NCI-H748 (cell line): ENCODE measurements around the gene OR2T29.
"Not testable (repeated sequence)": the region's sequence is repeated elsewhere in the genome, so short reads cannot be mapped to it uniquely, and the experiment has no call there.

Source experiments
- DNase-seq: peaks from one replicate; lab custom pipeline; 2025; ENCODE audit not compliant: unreplicated experiment; lab: John Stamatoyannopoulos, UW

The OR2T29 gene

GRCh38 chr1:248521856-248522255 is 40.7 kb downstream of the OR2T29 start:
- DNase-seq: no peak

GRCh38 chr1:248510217-248510616 is 52.4 kb downstream of the OR2T29 start:
- DNase-seq: not testable (repeated sequence)

- not testable (repeated sequence) for DNase-seq
These were observed 54.8 kb downstream of the OR2T29 start, which contains the start of gene OR2G6 for GRCh38 chr1:248507773-248508172. Gene OR2G6 (plus strand): TSS chr1:248508073. CDS start chr1:248521647, 13,574 bp downstream.
